CD14-positive monocyte (primary cell): Measurements from ENCODE around the gene CDH13. TPM values are rescaled to one million over a fixed set of nuclear protein-coding genes. Genes with fewer than 3 reads are reported as not detected.

ENCODE experiments used
- DNase-seq, 3 donors: peaks; one replicate each; pipeline ENCODE4 v3.0.0-alpha.2; 2011 to 2022
- H2AFZ ChIP-seq: 2 replicates; pipeline ENCODE4 v1.6.0; 2012; ENCODE audit warnings: mild to moderate bottlenecking, low read depth, low read length, inconsistent platforms; ENCODE audit not compliant: insufficient read depth, poor library complexity, severe bottlenecking
- H3K27ac ChIP-seq, 2 donors: 1 replicate in 1 of 2; 2 replicates in 1 of 2; pipeline ENCODE4 v1.5.1; 2012 to 2013; ENCODE audit warnings: low read length in 2 of 2, control low read depth in 1 of 2, inconsistent platforms in 1 of 2, low read depth in 1 of 2, mild to moderate bottlenecking in 1 of 2
- H3K27me3 ChIP-seq, 2 donors: one replicate each; pipeline versions ENCODE4 v1.6.0 to v1.6.1; 2011 to 2013; ENCODE audit warnings: low read length in 2 of 2; ENCODE audit not compliant: control insufficient read depth in 2 of 2, insufficient read depth in 2 of 2
- H3K36me3 ChIP-seq, 2 donors: replicated peaks in 1 of 2; 1 replicate in 1 of 2; 2 replicates in 1 of 2; pipeline versions ENCODE4 v1.5.1 to v1.6.1; 2012 to 2013; ENCODE audit warnings: low read length in 2 of 2, control low read depth in 1 of 2, inconsistent platforms in 1 of 2, mild to moderate bottlenecking in 1 of 2; ENCODE audit not compliant: insufficient read depth in 2 of 2, control insufficient read depth in 1 of 2
- H3K4me1 ChIP-seq, 2 donors: 1 replicate in 1 of 2; 2 replicates in 1 of 2; pipeline versions ENCODE4 v1.5.1 to v1.6.1; 2012 to 2013; ENCODE audit warnings: low read length in 2 of 2, control low read depth in 1 of 2, inconsistent platforms in 1 of 2, mild to moderate bottlenecking in 1 of 2, moderate library complexity in 1 of 2; ENCODE audit not compliant: insufficient read depth in 2 of 2, control insufficient read depth in 1 of 2
- H3K4me2 ChIP-seq: replicated peaks from 2 replicates; pipeline ENCODE3; 2012; ENCODE audit warnings: low read length, moderate library complexity, mild to moderate bottlenecking; ENCODE audit not compliant: poor library complexity, severe bottlenecking; ENCODE audit errors: extremely low read depth
- H3K4me3 ChIP-seq, 3 experiments: fragments of 200-600 bp in 1 of 3; sonication (generic) in 1 of 3; replicated peaks in 1 of 3; 1 replicate in 2 of 3; 2 replicates in 1 of 3; pipeline ENCODE4 v1.5.1; 2011 to 2013; ENCODE audit warnings: low read length in 3 of 3, mild to moderate bottlenecking in 3 of 3, control low read depth in 2 of 3, low read depth in 2 of 3, inconsistent platforms in 1 of 3, moderate library complexity in 1 of 3
- H3K79me2 ChIP-seq: 2 replicates; pipeline ENCODE4 v1.6.0; 2012; ENCODE audit warnings: mild to moderate bottlenecking, control low read depth, inconsistent platforms, low read length, moderate library complexity; ENCODE audit not compliant: insufficient read depth
- H3K9ac ChIP-seq: 2 replicates; pipeline ENCODE4 v1.6.0; 2017; ENCODE audit warnings: low read length, mild to moderate bottlenecking; ENCODE audit not compliant: insufficient read depth, poor library complexity, severe bottlenecking
- H3K9me3 ChIP-seq, 2 donors: replicated peaks in 1 of 2; 1 replicate in 1 of 2; 2 replicates in 1 of 2; pipeline versions ENCODE4 v1.5.1 to v1.6.1; 2012 to 2013; ENCODE audit warnings: low read length in 2 of 2, control low read depth in 1 of 2; ENCODE audit not compliant: control insufficient read depth in 1 of 2, insufficient read depth in 1 of 2
- H4K20me1 ChIP-seq: 2 replicates; pipeline ENCODE4 v1.6.0; 2012; ENCODE audit warnings: mild to moderate bottlenecking, low read length, control low read depth, moderate library complexity; ENCODE audit not compliant: insufficient read depth
- H3K27ac Mint-ChIP-seq, 7 donors: one replicate each; pipeline ENCODE4 v1.8.0; 2020; ENCODE audit warnings: mild to moderate bottlenecking in 7 of 7, mixed read lengths in 7 of 7, moderate library complexity in 6 of 7, inconsistent platforms in 2 of 7
- H3K27me3 Mint-ChIP-seq, 3 donors: one replicate each; pipeline ENCODE4 v1.8.0; 2021 to 2022; ENCODE audit warnings: low read depth in 3 of 3, mild to moderate bottlenecking in 3 of 3, mixed read lengths in 3 of 3, moderate library complexity in 3 of 3, inconsistent platforms in 1 of 3
- H3K36me3 Mint-ChIP-seq, 2 donors: one replicate each; pipeline ENCODE4 v1.8.0; 2020; ENCODE audit warnings: mixed read lengths in 2 of 2, inconsistent platforms in 1 of 2, mild to moderate bottlenecking in 1 of 2
- H3K4me1 Mint-ChIP-seq: one replicate; pipeline ENCODE4 v1.8.0; 2020; ENCODE audit warnings: mild to moderate bottlenecking, mixed read lengths
- H3K4me3 Mint-ChIP-seq, 2 donors: one replicate each; pipeline ENCODE4 v1.8.0; 2020; ENCODE audit warnings: mild to moderate bottlenecking in 2 of 2, mixed read lengths in 2 of 2, moderate library complexity in 1 of 2
- H3K9me3 Mint-ChIP-seq, 7 donors: one replicate each; pipeline ENCODE4 v1.8.0; 2020 to 2022; ENCODE audit warnings: mixed read lengths in 7 of 7, mild to moderate bottlenecking in 6 of 7, moderate library complexity in 6 of 7, inconsistent platforms in 2 of 7
- CTCF ChIP-seq: fragments of 200-600 bp; IDR thresholded peaks from one replicate; pipeline ENCODE4 v1.8.0; 2022; ENCODE audit warnings: antibody characterized with exemption, mild to moderate bottlenecking
- WGBS: methylation state at CpG from one replicate; pipeline ENCODE4 v1.1.5; 2013; ENCODE audit warnings: missing lambda C conversion rate; ENCODE audit not compliant: insufficient coverage; 5-methylcytosine and 5-hydroxymethylcytosine counted together
- intact Hi-C, 2 donors: fragments of 100-400 bp; cut with micrococcal nuclease; formaldehyde crosslinking; loops; one replicate each; pipeline versions ENCODE4 v1.15.0 to v1.15.1; 2023
- polyA plus RNA-seq, 3 donors: library from polyadenylated mRNA; depleted of rRNA in 1 of 3; unstranded in 2 of 3; stranded (reverse) in 1 of 3; fragments of 300-500 nt in 2 of 3; fragments of >200 nt in 1 of 3; fragmentation: Illumina TruSeq in 2 of 3; gene quantifications; 1 replicate in 2 of 3; 2 replicates in 1 of 3; pipeline ENCODE4 v1.2.3, GENCODE V29; 2012 to 2021

The CDH13 gene
- polyA plus RNA-seq, 3 donors, result 0.13 to 0.19 TPM; not detected in 1

GRCh38 chr16:83335076-83335475, 708.3 kb downstream of the CDH13 start:
- peaks cover 2 to 6% (median 4%) of the 10 kb centered on the region in 7 donors for H3K9me3 Mint-ChIP-seq
- intact Hi-C loops, result no loop called here
- Histone ChIP-seq H3K9ac (no peak overlapping the region), H3K79me2 (no peaks in the 10 kb centered on the region), H3K9me3 (no peaks in the 10 kb centered on the region), H3K4me1 (peaks cover 0 to 9% of the 10 kb centered on the region in 2 donors), H3K36me3 (no peaks in the 10 kb centered on the region), H2AFZ (no peak overlapping the region), H4K20me1 (no peaks in the 10 kb centered on the region), H3K4me3 (no peak overlapping the region), H3K27me3 (no peaks in the 10 kb centered on the region), H3K27ac (no peak overlapping the region), H3K4me2 (no peak overlapping the region)
- peaks cover 6% of the 10 kb centered on the region for H3K4me1 Mint-ChIP-seq
- peaks cover 4 to 7% (median 5%) of the 10 kb centered on the region in 3 donors for H3K27me3 Mint-ChIP-seq
- no peak for DNase-seq
- WGBS, result no CpG with 5 or more reads among the region's 2 CpGs
- no peak overlapping the region for H3K27ac Mint-ChIP-seq
- no peak for TF ChIP-seq CTCF
- H3K4me3 Mint-ChIP-seq, result no peak overlapping the region
- no peaks in the 10 kb centered on the region for H3K36me3 Mint-ChIP-seq

- Histone ChIP-seq H2AFZ (no peak overlapping the region), H3K79me2 (no peaks in the 10 kb centered on the region), H3K4me2 (no peak overlapping the region), H3K36me3 (no peaks in the 10 kb centered on the region), H3K27me3 (no peaks in the 10 kb centered on the region), H3K4me3 (no peak overlapping the region), H4K20me1 (no peaks in the 10 kb centered on the region), H3K9ac (no peak overlapping the region), H3K27ac (no peak overlapping the region), H3K4me1 (peaks cover 0 to 9% of the 10 kb centered on the region in 2 donors), H3K9me3 (no peaks in the 10 kb centered on the region)
- intact Hi-C loops, result no loop called here
- TF ChIP-seq CTCF, result no peak
- no peaks in the 10 kb centered on the region for H3K36me3 Mint-ChIP-seq
- no peak overlapping the region for H3K4me3 Mint-ChIP-seq
- peaks cover 2 to 6% (median 4%) of the 10 kb centered on the region in 7 donors for H3K9me3 Mint-ChIP-seq
- H3K4me1 Mint-ChIP-seq, result peaks cover 6% of the 10 kb centered on the region
- no peak for DNase-seq
- no peak overlapping the region for H3K27ac Mint-ChIP-seq
- WGBS, result no CpG with 5 or more reads among the region's 3 CpGs
- peaks cover 4 to 8% (median 8%) of the 10 kb centered on the region in 3 donors for H3K27me3 Mint-ChIP-seq
Observed at GRCh38 chr16:83336603-83337002, 709.8 kb downstream of the CDH13 start.
